GM12878 (cell line): Measurements from ENCODE around the gene SMIM10L1.

ENCODE experiments used
- ESRRA ChIP-seq: IDR thresholded peaks from 2 replicates; pipeline ENCODE4 v1.6.1; 2012; ENCODE audit warnings: mild to moderate bottlenecking, low read length, improper control_type of control experiment
- EZH2 ChIP-seq: IDR thresholded peaks from 2 replicates; pipeline ENCODE4 v1.6.1; 2012; ENCODE audit warnings: low read depth, mild to moderate bottlenecking, control low read depth, inconsistent platforms, low read length, borderline replicate concordance; ENCODE audit not compliant: control insufficient read depth
- POLR2AphosphoS5 ChIP-seq: IDR thresholded peaks from 2 replicates; pipeline ENCODE4 v1.6.1; 2011; ENCODE audit warnings: mild to moderate bottlenecking, low read length, inconsistent platforms
- TF ChIP-seq, protein P1 (sequence below), 3 experiments: IDR thresholded peaks in 2 of 3; conservative IDR thresholded peaks in 1 of 3; 2 replicates each; pipeline ENCODE4 v1.5.1; 2011; ENCODE audit warnings: low read depth in 3 of 3, low read length in 3 of 3, mild to moderate bottlenecking in 3 of 3, control low read depth in 2 of 3, moderate library complexity in 2 of 3, inconsistent platforms in 1 of 3, mixed read lengths in 1 of 3; ENCODE audit not compliant: control insufficient read depth in 2 of 3, insufficient read depth in 1 of 3; ENCODE audit errors: extremely low read depth in 1 of 3

DNA sequence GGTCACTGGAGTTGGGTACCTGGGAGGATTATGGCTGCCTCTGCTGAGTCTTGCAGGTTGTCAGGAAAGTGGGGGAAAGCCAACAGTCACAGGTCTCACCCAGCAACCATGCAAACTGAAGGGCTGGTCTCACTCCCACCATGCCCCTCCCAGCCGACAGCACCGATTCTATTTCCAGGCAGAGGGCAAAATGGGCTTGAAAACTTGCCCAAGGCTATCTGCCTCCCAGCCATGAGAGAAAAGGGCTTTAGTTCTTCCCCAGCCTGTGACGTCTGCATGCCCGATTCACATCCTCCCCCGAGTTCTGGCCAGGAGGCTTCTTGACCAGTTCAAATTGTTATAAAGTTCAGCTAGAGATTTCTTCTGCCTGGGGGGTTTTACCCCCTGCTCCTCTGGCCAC is 26.7 kb upstream of the SMIM10L1 start:
- TF ChIP-seq, protein P1, sequence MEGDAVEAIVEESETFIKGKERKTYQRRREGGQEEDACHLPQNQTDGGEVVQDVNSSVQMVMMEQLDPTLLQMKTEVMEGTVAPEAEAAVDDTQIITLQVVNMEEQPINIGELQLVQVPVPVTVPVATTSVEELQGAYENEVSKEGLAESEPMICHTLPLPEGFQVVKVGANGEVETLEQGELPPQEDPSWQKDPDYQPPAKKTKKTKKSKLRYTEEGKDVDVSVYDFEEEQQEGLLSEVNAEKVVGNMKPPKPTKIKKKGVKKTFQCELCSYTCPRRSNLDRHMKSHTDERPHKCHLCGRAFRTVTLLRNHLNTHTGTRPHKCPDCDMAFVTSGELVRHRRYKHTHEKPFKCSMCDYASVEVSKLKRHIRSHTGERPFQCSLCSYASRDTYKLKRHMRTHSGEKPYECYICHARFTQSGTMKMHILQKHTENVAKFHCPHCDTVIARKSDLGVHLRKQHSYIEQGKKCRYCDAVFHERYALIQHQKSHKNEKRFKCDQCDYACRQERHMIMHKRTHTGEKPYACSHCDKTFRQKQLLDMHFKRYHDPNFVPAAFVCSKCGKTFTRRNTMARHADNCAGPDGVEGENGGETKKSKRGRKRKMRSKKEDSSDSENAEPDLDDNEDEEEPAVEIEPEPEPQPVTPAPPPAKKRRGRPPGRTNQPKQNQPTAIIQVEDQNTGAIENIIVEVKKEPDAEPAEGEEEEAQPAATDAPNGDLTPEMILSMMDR (IDR thresholded peaks at IDR 0.05 in 2 of 3, conservative IDR thresholded peaks at IDR 0.05 in 1 of 3; ENCODE audit: control insufficient read depth in 2 of 3, extremely low read depth in 1 of 3, insufficient read depth in 1 of 3, low read depth in 3 of 3, low read length in 3 of 3), result no peak
- TF ChIP-seq EZH2 (no peak), POLR2AphosphoS5 (no peak), ESRRA (no peak)
